NCI-H2227 treated with DMSO at 0.1 percent for 48 hours (cell line): ENCODE results near the gene TUT4.
"Not testable (repeated sequence)": the region's sequence is repeated elsewhere in the genome, so short reads cannot be mapped to it uniquely, and the experiment has no call there.

Experiments
- DNase-seq: peaks from one replicate; lab custom pipeline; 2025; lab: John Stamatoyannopoulos, UW

The TUT4 gene

GRCh38 chr1:52552505-52553361 is at the start of gene TUT4:
Gene TUT4, minus strand, starts transcription at chr1:52553092. Its CDS starts 26,812 bp downstream, at chr1:52526280.
- peak; percentile 91 for DNase-seq

- no peak for DNase-seq
Measured at GRCh38 chr1:52601991-52602855, 49.3 kb upstream of the TUT4 start, which contains the start of gene GPX7. Gene GPX7, plus strand, starts transcription at chr1:52602371. Its CDS starts 39 bp downstream, at chr1:52602410.

- no peak for DNase-seq
Measured at GRCh38 chr1:52601519-52601918, 48.6 kb upstream of the TUT4 start.

GRCh38 chr1:52600533-52601179 is 47.8 kb upstream of the TUT4 start:
- DNase-seq = no peak

- DNase-seq = no peak
Measured at GRCh38 chr1:52599236-52599635, 46.3 kb upstream of the TUT4 start.

GRCh38 chr1:52598729-52599128 is 45.8 kb upstream of the TUT4 start:
- no peak for DNase-seq

GRCh38 chr1:52597912-52598311 is 45.0 kb upstream of the TUT4 start:
- no peak for DNase-seq

GRCh38 chr1:52595061-52595460 is 42.2 kb upstream of the TUT4 start:
- DNase-seq = peak; percentile 31

- DNase-seq = no peak
Measured at GRCh38 chr1:52593495-52593894, 40.6 kb upstream of the TUT4 start.

- DNase-seq = no peak
Measured at GRCh38 chr1:52592637-52593323, 39.9 kb upstream of the TUT4 start.

- DNase-seq = peak; percentile 96
Measured at GRCh38 chr1:52590266-52590665, 37.4 kb upstream of the TUT4 start.

- no peak for DNase-seq
Measured at GRCh38 chr1:52588535-52588934, 35.6 kb upstream of the TUT4 start.

GRCh38 chr1:52588027-52588426 is 35.1 kb upstream of the TUT4 start:
- no peak for DNase-seq

- DNase-seq = no peak
Measured at GRCh38 chr1:52585474-52585873, 32.6 kb upstream of the TUT4 start.

GRCh38 chr1:52582116-52582696 is 29.3 kb upstream of the TUT4 start:
- DNase-seq = no peak

GRCh38 chr1:52580283-52580682 is 27.4 kb upstream of the TUT4 start:
- DNase-seq = no peak

- no peak for DNase-seq
Measured at GRCh38 chr1:52579415-52579814, 26.5 kb upstream of the TUT4 start.

- DNase-seq = not testable (repeated sequence)
Measured at GRCh38 chr1:52578066-52578465, 25.2 kb upstream of the TUT4 start.

GRCh38 chr1:52576074-52576473 is 23.2 kb upstream of the TUT4 start:
- no peak for DNase-seq

GRCh38 chr1:52574594-52574993 is 21.7 kb upstream of the TUT4 start:
- DNase-seq = no peak

GRCh38 chr1:52572387-52572786 is 19.5 kb upstream of the TUT4 start:
- DNase-seq = no peak
